Colonic mucosa (tissue), 4 donors: ENCODE results near the gene IL26. TPM values are rescaled to one million over a fixed set of nuclear protein-coding genes. Genes with fewer than 3 reads are reported as not detected.

Source experiments
- DNase-seq: peaks from one replicate; pipeline ENCODE4 v3.0.0-alpha.2; 2020
- H3K27ac ChIP-seq: fragments of 200-600 bp; one replicate; pipeline ENCODE4 v1.8.0; 2021
- H3K27me3 ChIP-seq: fragments of 200-600 bp; one replicate; pipeline ENCODE4 v1.8.0; 2021
- H3K36me3 ChIP-seq: fragments of 200-600 bp; one replicate; pipeline ENCODE4 v1.8.0; 2021
- H3K4me1 ChIP-seq: fragments of 200-600 bp; one replicate; pipeline ENCODE4 v1.8.0; 2021; ENCODE audit warnings: mild to moderate bottlenecking
- H3K4me3 ChIP-seq: fragments of 200-600 bp; one replicate; pipeline ENCODE4 v1.8.0; 2021
- H3K9ac ChIP-seq, 2 donors: one replicate each; pipeline ENCODE4 v1.7.0; 2013; ENCODE audit warnings: control low read depth in 2 of 2, low read depth in 2 of 2, low read length in 2 of 2
- H3K9me3 ChIP-seq: fragments of 200-600 bp; one replicate; pipeline ENCODE4 v1.8.0; 2021
- intact Hi-C: fragments of 100-400 bp; cut with DNase I; formaldehyde crosslinking; loops from one replicate; pipeline ENCODE4 v1.14.1; 2022
- total RNA-seq, 2 donors: library from RNA; stranded (reverse); fragmentation: NEBNext Ultra II Directional in 1 of 2; extraction: Animal tissue kit (Norgen Biotek cat#: 25700) in 1 of 2; gene quantifications; one replicate each; pipeline ENCODE4 v1.2.1, GENCODE V29; 2021
- TF ChIP-seq, protein P1 (sequence below): fragments of 200-600 bp; IDR thresholded peaks from one replicate; pipeline ENCODE4 v1.8.0; 2022; ENCODE audit warnings: antibody characterized with exemption, mild to moderate bottlenecking
- donor health status: healthy.
- donor health status: DM: no; HTN: no; CAD: no.
- donor health status: DM: no; HTN: no; CAD: no.

IL26 gene
- total RNA-seq, 2 donors from 2014 or later, result not detected

DNA sequence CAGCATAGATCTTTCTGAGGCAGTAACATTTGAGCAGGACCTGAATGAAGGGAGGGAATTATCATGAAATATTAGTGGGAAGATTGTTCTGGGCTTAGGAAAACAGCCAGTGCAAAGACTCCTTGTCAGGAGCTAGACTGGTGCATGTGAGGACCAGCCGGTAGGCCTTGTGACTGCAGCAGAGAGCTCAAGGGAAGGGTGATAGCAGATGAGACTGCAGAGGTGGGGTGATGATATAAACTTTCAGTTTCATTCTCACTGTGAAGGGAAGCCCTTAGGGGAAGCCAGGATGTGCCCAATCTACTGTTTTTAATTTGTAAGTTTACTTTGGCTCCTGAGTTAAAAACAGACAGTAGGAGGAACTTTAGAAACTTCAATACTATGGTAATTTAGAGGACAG is 15.4 kb upstream of the IL26 start:
- Histone ChIP-seq H3K27ac (no peak overlapping the region), H3K4me3 (no peak overlapping the region), H3K9ac (no peak overlapping the region), H3K9me3 (no peaks in the 10 kb centered on the region), H3K36me3 (no peaks in the 10 kb centered on the region), H3K4me1 (no peaks in the 10 kb centered on the region), H3K27me3 (no peaks in the 10 kb centered on the region)
- TF ChIP-seq, protein P1, sequence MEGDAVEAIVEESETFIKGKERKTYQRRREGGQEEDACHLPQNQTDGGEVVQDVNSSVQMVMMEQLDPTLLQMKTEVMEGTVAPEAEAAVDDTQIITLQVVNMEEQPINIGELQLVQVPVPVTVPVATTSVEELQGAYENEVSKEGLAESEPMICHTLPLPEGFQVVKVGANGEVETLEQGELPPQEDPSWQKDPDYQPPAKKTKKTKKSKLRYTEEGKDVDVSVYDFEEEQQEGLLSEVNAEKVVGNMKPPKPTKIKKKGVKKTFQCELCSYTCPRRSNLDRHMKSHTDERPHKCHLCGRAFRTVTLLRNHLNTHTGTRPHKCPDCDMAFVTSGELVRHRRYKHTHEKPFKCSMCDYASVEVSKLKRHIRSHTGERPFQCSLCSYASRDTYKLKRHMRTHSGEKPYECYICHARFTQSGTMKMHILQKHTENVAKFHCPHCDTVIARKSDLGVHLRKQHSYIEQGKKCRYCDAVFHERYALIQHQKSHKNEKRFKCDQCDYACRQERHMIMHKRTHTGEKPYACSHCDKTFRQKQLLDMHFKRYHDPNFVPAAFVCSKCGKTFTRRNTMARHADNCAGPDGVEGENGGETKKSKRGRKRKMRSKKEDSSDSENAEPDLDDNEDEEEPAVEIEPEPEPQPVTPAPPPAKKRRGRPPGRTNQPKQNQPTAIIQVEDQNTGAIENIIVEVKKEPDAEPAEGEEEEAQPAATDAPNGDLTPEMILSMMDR, result no peak
- intact Hi-C loops, result no loop called here
- DNase-seq, result no peak

DNA sequence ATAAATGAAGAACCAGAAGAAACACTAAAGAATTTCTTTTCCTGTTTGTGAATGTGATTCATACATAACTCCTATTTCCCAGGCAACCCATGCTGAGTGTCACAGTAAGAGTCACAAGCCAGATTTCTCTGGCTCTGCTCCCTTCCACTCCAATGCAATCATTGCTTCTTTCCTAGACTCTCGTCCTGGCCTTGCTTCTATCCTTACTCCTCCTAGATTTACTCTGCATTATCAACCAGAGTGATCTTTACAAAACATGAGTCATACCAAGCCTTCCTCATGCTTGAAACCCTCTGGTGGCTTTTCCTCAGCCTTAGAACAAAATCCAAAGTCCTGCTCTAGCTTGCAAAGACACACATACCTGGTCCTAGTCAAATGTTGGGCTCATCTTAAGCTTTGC is 14.5 kb upstream of the IL26 start:
- Histone ChIP-seq H3K9me3 (no peaks in the 10 kb centered on the region), H3K4me3 (no peak overlapping the region), H3K9ac (no peak overlapping the region), H3K27me3 (no peaks in the 10 kb centered on the region), H3K4me1 (no peaks in the 10 kb centered on the region), H3K36me3 (no peaks in the 10 kb centered on the region), H3K27ac (no peak overlapping the region)
- intact Hi-C loops, result no loop called here
- TF ChIP-seq, protein P1, result no peak
- DNase-seq, result no peak

DNA sequence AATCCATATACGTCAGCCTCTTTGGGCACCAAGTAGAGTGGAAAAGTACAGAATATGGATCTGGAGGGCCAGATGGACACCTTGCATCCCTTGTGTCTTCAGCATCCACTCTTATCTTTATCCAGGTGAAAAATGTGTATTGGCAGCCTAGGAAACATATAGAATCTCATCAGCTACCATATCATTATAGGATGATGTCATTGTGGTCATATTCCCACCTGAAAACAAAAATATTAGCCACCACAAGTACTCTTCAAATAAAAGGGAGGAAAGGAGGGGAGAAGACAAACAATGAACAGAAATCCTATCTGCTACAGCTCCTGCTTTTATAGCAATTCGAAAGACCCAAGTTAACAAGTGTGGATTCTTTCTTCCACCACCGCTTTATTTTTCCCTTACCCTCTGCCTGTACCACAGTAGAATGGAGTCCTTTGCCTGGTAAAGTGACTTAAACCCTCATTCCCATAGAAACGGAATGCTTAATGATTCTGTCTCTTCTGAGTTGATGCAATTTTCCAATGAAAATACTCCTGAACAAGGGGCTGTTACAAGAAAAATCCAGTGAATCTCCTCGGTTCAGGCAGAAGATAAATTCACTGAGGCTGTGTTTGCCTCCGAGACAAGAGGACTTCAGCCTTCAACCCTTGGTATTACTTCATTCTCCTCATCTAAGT is 13.8 kb upstream of the IL26 start:
- Histone ChIP-seq H3K4me3 (no peak overlapping the region), H3K4me1 (no peaks in the 10 kb centered on the region), H3K27ac (no peak overlapping the region), H3K9me3 (no peaks in the 10 kb centered on the region), H3K27me3 (no peaks in the 10 kb centered on the region), H3K36me3 (no peaks in the 10 kb centered on the region), H3K9ac (no peak overlapping the region)
- intact Hi-C loops, result no loop called here
- TF ChIP-seq, protein P1, result no peak
- no peak for DNase-seq

DNA sequence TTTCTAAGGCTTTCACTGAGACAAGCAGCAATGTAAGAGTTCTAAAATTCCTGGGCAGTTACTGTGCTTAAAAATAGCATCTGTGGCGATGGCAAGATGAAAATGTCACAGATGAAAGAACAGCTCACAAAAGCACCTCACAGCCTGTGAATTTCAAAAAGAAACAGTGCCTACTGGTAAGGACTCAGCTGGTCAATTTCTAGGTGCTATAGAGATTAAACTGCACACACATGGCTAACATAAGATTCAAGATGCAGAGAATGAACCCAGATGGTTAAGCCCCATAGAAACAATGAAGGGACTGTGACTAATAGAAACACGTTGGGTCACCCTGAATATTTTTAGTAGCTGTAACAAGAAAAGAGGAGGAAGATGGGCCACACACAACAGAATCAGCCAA is 12.0 kb upstream of the IL26 start:
- no peak for DNase-seq
- TF ChIP-seq, protein P1, result no peak
- H3K27me3 ChIP-seq, result no peaks in the 10 kb centered on the region
- no peak overlapping the region for H3K9ac ChIP-seq
- H3K9me3 ChIP-seq, result no peaks in the 10 kb centered on the region
- H3K4me3 ChIP-seq, result no peak overlapping the region
- intact Hi-C loops, result no loop called here
- no peaks in the 10 kb centered on the region for H3K36me3 ChIP-seq
- no peak overlapping the region for H3K27ac ChIP-seq
- no peaks in the 10 kb centered on the region for H3K4me1 ChIP-seq

DNA sequence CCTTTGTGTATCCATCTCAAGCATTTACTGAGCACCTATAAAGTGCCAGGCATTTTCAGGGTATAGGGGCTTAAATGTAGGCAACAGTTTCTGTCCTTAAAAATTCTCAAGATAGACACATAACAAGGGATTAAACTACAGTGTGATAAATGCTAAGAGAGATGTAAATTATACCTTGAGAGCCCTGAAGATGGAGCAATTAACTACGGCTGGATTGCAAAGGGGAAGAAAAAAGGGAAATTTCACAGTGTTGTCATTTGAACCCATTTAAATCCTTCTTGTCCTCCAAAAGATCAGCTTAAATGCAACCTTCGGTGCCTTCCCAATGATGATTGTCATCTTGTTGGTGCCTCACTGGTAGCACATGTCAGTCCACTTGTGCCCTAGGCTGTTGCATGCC is 11.5 kb upstream of the IL26 start:
- no peak overlapping the region for H3K27ac ChIP-seq
- H3K9me3 ChIP-seq, result no peaks in the 10 kb centered on the region
- no peak for DNase-seq
- H3K36me3 ChIP-seq, result no peaks in the 10 kb centered on the region
- H3K27me3 ChIP-seq, result no peaks in the 10 kb centered on the region
- TF ChIP-seq, protein P1, result no peak
- intact Hi-C loops, result no loop called here
- no peak overlapping the region for H3K9ac ChIP-seq
- no peaks in the 10 kb centered on the region for H3K4me1 ChIP-seq
- H3K4me3 ChIP-seq, result peak overlapping the region; percentile 19
